ENCODE data around the gene SND1.

SND1 gene

DNA sequence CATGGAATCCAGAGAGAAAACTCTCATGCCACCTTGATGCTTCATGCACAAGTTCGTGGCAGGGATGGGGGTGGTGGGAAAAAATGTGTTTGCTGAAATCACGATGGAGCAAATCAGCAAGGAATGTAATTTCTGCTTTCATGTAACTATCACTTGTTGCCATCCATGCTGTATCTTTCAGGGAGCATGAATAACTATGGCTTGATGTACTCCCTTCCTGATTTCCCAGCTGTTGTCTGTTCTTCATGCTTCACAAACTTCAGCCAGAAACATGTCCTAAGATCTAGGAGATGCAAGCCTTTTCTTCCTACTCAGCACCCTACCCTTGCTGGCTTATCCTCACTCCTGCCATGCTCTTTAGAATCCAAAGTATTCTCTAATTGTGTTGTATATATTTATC lies 315.3 kb downstream of the SND1 start:
- no peak for DNase-seq (ENCODE audit: low spot score)

DNA sequence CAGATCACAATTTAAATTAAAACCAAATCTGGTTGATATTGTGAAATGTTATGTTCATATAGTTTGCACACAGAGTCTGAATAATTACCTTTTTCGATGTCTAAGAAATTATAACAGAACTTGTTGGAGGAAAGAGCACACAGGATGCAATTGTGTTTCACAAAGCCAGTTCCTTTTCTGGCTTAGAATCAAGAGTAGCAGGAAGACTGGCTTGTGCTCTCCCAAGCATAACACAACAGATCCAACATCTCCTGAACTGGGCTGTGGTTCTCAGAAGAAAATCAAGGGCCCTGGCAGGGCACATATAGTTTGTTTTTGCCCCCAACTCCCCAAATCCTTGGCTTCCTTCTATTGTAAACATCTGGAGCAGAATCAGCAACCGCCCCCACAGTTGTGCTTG lies 316.6 kb downstream of the SND1 start:
- DNase-seq (ENCODE audit: low spot score): no peak

- no peak for DNase-seq (ENCODE audit: low spot score)
Measured at GRCh38 chr7:127973832-127974231, 321.8 kb downstream of the SND1 start.

DNA sequence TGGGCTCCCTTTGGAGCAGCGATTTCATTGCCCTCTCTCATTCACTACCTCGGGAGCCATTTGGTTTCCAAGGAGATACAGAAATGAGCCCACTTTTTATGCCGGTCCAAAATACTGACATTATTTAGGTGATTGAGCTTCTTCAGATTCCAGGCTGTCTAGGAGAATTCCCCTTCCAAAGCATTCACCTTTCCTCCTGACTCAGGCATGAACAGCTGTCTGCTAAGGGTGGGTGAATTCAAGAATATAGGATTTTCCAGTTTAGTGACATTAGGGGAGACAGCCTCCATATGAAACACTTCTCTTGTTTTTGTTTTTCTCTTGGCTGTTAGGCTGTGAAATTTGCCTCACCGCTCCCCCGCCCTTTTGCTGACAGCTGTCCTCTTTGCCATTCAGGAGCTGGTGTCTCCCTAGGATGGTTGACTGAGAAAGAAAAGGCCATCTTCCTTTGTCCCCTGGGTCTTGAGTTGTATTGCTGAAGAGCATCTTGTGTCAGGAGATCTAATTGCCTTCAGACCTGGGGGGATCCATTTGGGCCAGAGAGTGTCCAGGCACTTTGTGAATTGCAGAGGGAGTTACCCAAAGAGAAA lies 322.5 kb downstream of the SND1 start:
- DNase-seq (ENCODE audit: low spot score): no peak

DNA sequence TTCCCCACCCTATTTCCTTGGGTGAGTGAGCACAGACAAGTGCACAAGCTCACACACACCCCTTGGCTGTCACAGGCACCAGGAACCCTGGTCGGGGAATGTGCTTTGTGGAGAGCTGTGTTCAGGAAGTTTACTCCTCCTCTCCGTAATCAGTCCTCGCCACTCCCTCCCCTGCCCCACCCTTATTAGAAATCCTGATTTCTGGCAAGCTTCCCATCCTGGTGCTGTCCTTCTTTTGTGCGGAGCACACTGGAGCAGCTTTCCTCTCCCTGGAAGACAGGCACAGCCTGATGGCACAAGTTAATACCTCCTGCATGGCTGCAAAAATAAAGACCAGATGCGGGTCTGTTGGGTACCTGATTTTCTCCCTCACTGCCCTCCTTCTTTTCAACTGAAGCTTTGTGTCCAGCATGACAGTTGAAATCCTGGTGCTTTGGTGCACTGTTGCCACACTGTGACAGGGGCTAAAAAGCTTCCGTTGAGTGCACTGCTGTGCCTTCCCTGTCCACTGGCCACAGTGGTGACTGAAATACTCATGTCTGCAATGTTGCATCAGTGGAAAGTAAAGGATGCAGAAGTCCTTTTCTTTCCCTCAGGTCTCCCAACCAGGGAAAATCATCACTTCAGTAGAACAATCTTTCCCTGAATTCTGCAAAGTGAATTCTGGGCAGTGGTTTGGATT lies 324.2 kb downstream of the SND1 start:
- DNase-seq (ENCODE audit: low spot score): no peak

- no peak for DNase-seq (ENCODE audit: low spot score)
Measured at GRCh38 chr7:127976738-127977120, 324.7 kb downstream of the SND1 start.

GRCh38 chr7:127978421-127978820 lies 326.4 kb downstream of the SND1 start:
- no peak for DNase-seq (ENCODE audit: low spot score)

DNA sequence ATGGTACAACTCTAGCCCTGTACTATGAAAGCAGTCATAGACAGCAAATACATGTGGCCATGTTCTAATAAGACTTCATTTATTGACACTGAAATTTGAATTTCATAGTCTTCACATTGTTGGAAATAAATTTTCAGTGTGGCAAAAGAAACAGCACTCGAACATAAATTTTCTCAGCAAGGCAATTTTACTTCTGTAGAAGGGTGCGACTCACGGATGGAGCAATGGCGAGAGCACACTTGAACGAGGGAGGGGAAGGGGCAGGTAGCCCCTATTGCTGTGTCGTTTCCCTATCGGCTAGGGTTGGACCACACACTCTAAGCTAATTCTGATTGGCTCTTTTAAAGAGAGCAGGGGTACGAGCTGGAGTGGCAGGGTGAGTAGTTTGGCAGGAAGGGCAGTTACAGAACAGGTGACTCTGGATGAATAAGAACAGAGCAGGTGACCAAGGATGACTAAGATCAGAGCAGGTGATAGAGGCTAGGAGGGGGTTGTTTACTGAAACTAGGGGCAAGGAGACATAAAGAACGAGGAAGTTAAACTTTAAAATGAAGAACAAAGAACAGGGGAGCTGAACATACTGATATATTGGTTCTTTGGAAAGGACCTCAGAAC lies 327.2 kb downstream of the SND1 start:
- DNase-seq (ENCODE audit: low spot score): no peak

DNA sequence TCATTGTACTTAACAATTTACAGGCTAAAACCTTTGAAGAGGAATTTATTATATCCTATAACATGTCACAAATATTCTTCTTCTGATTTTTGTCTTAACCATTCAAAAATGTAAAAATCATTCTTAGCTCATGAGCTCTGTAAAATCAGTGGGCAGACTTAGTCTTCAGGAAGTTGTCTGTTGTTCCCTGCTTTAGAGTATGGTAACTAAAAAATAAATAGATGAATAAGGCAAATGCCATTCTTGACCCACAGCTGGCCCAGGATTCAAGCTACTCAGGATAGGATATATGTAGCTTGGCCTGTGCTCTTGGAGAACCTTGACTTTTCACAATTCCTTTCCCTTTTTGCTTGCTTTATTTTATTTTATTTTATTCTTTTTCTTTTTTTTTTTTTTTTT lies 327.7 kb downstream of the SND1 start:
- no peak for DNase-seq (ENCODE audit: low spot score)

DNA sequence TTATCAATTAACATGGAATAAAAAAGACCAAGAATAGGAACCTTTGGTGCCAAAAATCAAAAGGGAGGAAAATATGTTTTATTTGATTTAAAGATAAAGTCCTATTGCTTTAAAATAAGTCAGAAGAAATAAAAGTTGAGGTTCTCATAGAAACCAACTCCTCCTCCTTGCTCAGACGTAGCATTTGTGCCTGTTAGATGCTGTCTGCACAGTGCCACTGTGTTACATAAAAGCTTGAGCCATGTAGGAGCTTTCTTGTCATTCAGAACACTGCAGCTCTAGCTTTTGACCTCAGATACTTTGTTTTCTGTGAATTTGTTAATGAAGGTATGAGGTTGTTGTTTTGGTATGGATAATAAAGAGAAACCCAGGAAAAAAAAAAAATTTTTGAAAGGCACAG lies 328.9 kb downstream of the SND1 start:
- DNase-seq (ENCODE audit: low spot score): no peak

DNA sequence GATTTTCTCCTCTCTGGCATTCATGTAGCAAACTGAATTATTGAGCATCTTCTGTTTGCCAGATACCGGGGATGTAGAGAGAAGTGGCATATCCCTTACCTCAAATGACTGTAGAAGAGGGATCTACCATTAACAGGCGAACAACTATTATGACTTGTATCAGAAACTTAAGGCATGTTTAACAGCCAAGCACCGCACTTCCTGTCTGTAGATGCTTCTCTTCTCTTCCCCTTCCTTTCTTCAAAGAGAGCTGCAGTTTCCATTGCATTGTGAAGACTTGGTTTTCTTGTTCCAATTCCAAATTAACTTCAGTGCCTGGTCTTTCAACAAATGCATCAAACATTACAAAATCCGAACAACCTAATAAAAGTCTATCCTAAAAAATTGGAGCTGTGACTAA lies 330.0 kb downstream of the SND1 start:
- no peak for DNase-seq (ENCODE audit: low spot score)

GRCh38 chr7:127983804-127984332 lies 331.9 kb downstream of the SND1 start:
- no peak for DNase-seq (ENCODE audit: low spot score)

DNA sequence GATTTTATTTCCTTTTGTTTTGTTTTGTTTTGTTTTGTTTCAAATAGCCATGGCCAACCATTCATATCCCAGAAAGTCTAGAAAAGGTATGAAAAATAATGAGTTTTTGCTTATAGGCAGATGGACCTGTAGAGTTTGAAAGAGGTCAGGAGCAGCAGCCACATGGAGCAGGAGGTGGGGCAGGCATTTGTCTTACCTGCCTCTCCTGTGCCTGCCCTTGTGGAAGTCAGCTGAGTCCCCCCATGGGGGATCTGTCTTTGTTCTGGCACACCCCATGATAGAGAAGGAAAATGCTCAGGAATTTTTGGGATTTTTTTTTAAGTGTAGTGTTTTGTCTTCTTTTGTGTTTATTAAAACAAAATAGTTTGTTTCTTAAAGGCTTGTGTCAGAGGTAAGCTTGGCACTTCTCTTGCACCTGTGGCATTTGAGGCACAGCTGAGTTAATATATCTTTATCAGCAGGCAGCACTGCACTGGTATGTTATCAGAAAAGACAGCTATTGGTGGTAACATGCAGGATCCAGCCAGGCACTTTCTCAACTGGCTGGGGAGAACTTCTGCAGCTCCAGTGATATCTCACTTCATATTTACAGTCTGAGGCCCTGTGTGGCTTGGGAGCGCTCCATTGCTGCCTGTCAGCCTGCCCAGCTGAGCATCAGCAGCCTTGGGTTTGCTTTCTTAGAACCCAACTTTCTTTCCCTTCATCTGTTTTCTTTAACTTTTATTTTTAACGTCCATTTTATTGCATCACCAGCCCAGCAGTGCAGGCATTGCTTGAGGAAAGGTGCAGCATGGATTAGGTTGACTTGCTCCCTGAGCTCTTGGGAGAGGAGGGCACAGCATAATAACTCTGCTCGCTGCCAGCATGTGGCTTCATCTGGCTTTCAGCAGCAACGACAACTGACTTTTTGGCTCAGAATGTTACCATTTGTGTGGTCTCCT lies 334.9 kb downstream of the SND1 start:
- no peak for DNase-seq (ENCODE audit: low spot score)

DNA sequence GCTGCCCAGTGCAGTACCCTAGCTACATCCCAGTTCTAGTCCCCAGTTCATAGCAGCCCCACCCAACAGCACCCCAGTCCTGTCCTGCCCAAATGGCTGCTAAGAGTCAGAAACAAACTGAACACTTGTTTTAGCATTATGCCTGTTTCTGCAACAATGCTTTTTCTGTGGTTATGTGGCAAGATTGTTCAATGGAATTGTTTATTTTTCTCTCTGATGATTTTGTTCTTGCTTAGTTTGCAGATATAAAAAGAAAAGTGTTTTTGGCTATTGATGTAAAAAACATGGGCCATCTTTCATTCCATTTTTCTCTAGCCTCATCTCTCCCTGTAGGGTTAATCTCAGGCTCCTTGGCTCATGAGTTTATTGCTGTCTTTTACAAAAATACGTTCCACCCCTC lies 336.8 kb downstream of the SND1 start:
- no peak for DNase-seq (ENCODE audit: low spot score)

DNA sequence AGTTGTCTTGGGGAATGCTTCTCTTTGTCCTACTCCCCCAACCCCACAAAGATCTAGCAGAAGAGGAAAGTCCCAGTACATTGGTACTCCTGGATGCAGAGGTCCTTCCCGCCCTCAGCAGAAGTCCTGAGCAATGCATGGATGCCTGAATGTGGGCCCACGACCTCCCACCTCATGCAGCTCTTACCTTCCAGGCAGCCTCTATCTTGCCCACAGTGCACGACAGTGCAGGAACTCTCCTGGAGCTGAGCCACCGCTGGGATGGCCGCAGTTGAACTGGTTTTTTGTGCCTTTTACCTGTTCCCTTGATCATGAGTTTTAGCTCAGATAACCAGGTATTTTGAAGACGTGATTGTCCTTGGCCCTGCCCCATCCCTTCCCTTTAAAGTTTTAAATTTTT lies 341.3 kb downstream of the SND1 start:
- no peak for DNase-seq (ENCODE audit: low spot score)

DNA sequence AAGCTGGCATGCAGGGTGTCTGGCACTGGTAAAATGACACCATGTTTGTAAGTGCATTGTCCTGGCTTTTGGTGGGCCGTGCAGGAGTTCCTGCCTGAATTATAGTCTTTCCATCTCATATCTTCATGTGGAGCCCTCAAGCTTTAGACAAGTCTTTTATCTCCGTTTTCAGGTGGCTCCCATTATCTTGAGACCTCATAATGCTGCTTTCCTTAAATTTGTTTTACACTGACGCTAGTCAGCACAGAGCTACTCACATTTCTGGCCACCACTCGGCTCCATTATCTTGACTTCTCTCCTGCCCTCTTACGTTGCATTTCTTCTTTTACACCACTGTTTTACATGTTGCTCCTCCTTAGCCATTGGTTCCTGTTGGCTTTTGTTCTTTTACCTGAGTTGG lies 342.0 kb downstream of the SND1 start:
- DNase-seq (ENCODE audit: low spot score): no peak

- DNase-seq (ENCODE audit: low spot score): no peak
Measured at GRCh38 chr7:127995156-127995880, 343.3 kb downstream of the SND1 start.

GRCh38 chr7:127995881-127996215 lies 343.9 kb downstream of the SND1 start:
- no peak for DNase-seq (ENCODE audit: low spot score)

DNA sequence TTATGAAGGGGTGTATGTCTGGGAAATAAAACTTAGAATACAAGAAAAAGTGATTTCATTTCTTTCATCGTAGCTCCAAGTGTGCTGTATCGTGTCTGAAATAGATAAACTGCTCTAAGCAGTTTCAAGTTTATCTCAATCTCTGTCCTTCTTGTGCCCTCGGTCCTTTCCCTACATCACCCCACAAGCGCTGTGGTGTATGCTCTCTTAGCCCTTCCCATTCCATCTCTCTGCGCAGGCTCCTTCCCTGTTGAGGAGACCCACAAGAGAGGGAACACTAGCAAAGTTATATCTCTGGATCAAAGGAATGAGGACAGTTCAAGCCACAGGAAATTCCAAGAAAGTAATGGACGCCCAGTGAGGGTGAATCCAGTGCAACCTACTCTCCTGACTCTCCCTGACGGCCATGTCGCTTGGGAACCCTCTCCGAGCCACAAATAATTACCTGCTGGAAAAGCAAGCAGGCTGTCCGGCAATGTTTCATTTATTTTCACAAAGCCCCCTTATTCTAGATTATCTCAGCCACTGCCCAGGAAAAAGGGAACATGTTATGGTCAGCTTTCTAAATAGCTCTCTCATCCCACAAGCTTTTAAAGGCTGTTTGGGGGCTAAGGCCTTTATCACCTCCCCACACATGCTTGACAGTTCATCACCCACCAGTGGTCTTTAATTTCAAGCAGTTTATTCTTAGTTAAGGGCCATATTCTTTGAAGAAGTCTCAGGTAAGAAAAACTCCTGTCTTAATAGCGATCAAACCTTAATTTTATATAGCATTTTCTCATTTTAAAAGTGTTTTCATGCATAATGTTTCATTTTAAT lies 344.5 kb downstream of the SND1 start:
- no peak for DNase-seq (ENCODE audit: low spot score)

DNA sequence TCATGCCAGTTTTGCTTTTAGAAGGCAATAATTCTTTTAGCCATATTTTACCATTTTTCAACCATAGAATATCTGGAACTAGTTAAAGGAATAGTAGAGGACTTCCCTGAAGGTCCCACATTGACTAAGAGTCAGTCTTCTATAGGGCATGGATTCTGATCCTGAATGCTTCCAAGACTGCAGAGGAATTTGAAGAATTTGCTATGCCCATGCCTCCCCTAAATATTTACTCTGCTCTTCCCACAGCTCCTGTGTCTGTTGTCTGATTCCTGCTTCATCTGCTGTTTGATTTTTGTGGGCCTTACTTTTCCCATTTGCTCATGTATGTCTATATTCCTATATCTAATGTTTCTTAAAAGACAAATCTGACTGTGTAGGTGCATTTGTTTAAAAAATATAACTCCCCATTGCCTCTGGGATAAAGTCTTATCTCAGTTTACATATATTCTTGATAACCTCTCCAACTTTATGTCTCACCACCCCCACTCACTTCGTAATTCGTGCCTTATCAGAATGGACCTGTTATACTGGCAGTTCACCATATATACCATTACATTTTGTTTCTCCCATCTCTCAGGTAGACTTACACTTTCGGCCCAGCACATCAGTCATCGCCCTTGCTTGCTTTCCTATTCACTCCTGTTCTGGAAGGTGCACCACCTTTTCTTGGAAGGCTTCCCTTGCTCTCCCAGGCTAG lies 345.4 kb downstream of the SND1 start:
- no peak for DNase-seq (ENCODE audit: low spot score)
